NCI-H2196 treated with DMSO at 0.1 percent for 48 hours (cell line): ENCODE measurements around the gene KLHL34.

Source experiments
- DNase-seq: peaks from one replicate; lab custom pipeline; 2025; ENCODE audit not compliant: unreplicated experiment; lab: John Stamatoyannopoulos, UW

KLHL34 gene

GRCh38 chrX:21658152-21658737, at the start of gene KLHL34:
Gene KLHL34, minus strand, starts transcription at chrX:21658330. Its CDS starts 542 bp downstream, at chrX:21657788.
- no peak for DNase-seq

- no peak for DNase-seq
These were observed 47.1 kb upstream of the KLHL34 start for GRCh38 chrX:21705225-21705624.

- DNase-seq = no peak
These were observed 44.6 kb upstream of the KLHL34 start for GRCh38 chrX:21702725-21703124.

GRCh38 chrX:21700967-21701366, 42.8 kb upstream of the KLHL34 start:
- DNase-seq = no peak

GRCh38 chrX:21700275-21700674, 42.1 kb upstream of the KLHL34 start:
- no peak for DNase-seq

- DNase-seq = no peak
These were observed 41.0 kb upstream of the KLHL34 start for GRCh38 chrX:21699136-21699535.

- DNase-seq = no peak
These were observed 40.1 kb upstream of the KLHL34 start for GRCh38 chrX:21698272-21698671.

GRCh38 chrX:21691512-21692018, 33.4 kb upstream of the KLHL34 start:
- DNase-seq = no peak

GRCh38 chrX:21683941-21684340, 25.8 kb upstream of the KLHL34 start:
- DNase-seq = no peak

- DNase-seq = no peak
These were observed 20.0 kb upstream of the KLHL34 start for GRCh38 chrX:21678048-21678612.

GRCh38 chrX:21675931-21676330, 17.8 kb upstream of the KLHL34 start:
- DNase-seq = no peak

GRCh38 chrX:21674430-21675186, 16.5 kb upstream of the KLHL34 start:
- DNase-seq = no peak

- DNase-seq = no peak
These were observed 8.5 kb upstream of the KLHL34 start for GRCh38 chrX:21666679-21667078.

- DNase-seq = no peak
These were observed 8.1 kb upstream of the KLHL34 start for GRCh38 chrX:21666252-21666651.

GRCh38 chrX:21662761-21663160, 4.6 kb upstream of the KLHL34 start:
- no peak for DNase-seq

- DNase-seq = no peak
These were observed 3.2 kb upstream of the KLHL34 start for GRCh38 chrX:21661316-21661715.

- DNase-seq = no peak
These were observed 2.0 kb upstream of the KLHL34 start for GRCh38 chrX:21660156-21660555.

GRCh38 chrX:21659320-21659719, 1.2 kb upstream of the KLHL34 start:
- DNase-seq = no peak

GRCh38 chrX:21658746-21659145, 616 bp upstream of the KLHL34 start:
- DNase-seq = no peak

- no peak for DNase-seq
These were observed 595 bp downstream of the KLHL34 start for GRCh38 chrX:21657318-21658151.

GRCh38 chrX:21656587-21657317, 1.4 kb downstream of the KLHL34 start:
- DNase-seq = no peak
